Naive B cell (primary cell): Measurements from ENCODE around the gene SNAPIN. TPM values are rescaled to one million over a fixed set of nuclear protein-coding genes. Genes with fewer than 3 reads are reported as not detected.
"Not testable (repeated sequence)": the region's sequence is repeated elsewhere in the genome, so short reads cannot be mapped to it uniquely, and the experiment has no call there.

Source experiments
- ATAC-seq, 2 donors: fragments of 150-1000 bp; cut with Tn5 transposase; 2 replicates each; pipeline ENCODE4 v1.10.0; 2021; ENCODE audit warnings: low read depth in 2 of 2, mild to moderate bottlenecking in 2 of 2, moderate library complexity in 2 of 2
- DNase-seq: peaks from one replicate; pipeline ENCODE4 v3.0.0; 2022
- H3K27ac Mint-ChIP-seq, 6 donors: one replicate each; pipeline ENCODE4 v1.8.0; 2020 to 2022; ENCODE audit warnings: mild to moderate bottlenecking in 6 of 6, mixed read lengths in 6 of 6, moderate library complexity in 5 of 6, inconsistent platforms in 2 of 6
- H3K27me3 Mint-ChIP-seq, 3 donors: one replicate each; pipeline ENCODE4 v1.8.0; 2021 to 2022; ENCODE audit warnings: mixed read lengths in 3 of 3, mild to moderate bottlenecking in 1 of 3
- H3K36me3 Mint-ChIP-seq, 2 donors: one replicate each; pipeline ENCODE4 v1.8.0; 2020 to 2022; ENCODE audit warnings: mixed read lengths in 2 of 2, inconsistent platforms in 1 of 2, mild to moderate bottlenecking in 1 of 2
- H3K4me1 Mint-ChIP-seq, 3 donors: one replicate each; pipeline ENCODE4 v1.8.0; 2020 to 2022; ENCODE audit warnings: mixed read lengths in 3 of 3, inconsistent platforms in 1 of 3, mild to moderate bottlenecking in 1 of 3, moderate library complexity in 1 of 3
- H3K4me3 Mint-ChIP-seq, 8 donors: one replicate each; pipeline ENCODE4 v1.8.0; 2020 to 2022; ENCODE audit warnings: mild to moderate bottlenecking in 8 of 8, mixed read lengths in 8 of 8, moderate library complexity in 8 of 8, inconsistent platforms in 2 of 8
- H3K9me3 Mint-ChIP-seq, 7 donors: one replicate each; pipeline ENCODE4 v1.8.0; 2020 to 2022; ENCODE audit warnings: mixed read lengths in 7 of 7, mild to moderate bottlenecking in 5 of 7, inconsistent platforms in 2 of 7, moderate library complexity in 1 of 7
- polyA plus RNA-seq, 6 donors: library from polyadenylated mRNA; unstranded; fragments of 300-500 nt; fragmentation: Illumina TruSeq; gene quantifications; one replicate each; pipeline ENCODE4 v1.2.3, GENCODE V29; 2021; ENCODE audit warnings: low read depth in 6 of 6

SNAPIN gene
- polyA plus RNA-seq, 6 donors from 2014 or later: 51.1 to 111 (median 90.1) TPM

DNA sequence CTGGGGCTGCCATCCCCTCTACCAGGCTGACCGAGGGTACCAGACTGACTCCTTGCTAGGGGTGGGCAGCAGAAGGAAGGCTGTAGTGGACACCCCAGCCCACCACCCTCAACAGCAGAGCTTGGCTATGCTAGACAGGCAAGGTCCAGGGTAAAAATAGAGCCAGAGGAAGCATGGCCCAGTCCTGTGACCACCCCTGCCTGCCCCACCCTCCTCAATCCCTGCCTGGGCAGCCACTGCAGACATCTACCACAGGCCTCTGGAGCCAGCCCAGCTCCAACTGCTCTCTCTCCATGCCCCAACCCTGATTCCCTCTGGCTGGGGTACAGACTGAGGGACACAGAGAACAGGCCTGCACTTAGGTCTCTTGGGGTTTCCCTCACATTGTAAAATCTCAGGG lies 28.5 kb upstream of the SNAPIN start:
- peaks cover 0 to 5% (median 0%) of the 10 kb centered on the region in 7 donors for H3K9me3 Mint-ChIP-seq
- H3K27me3 Mint-ChIP-seq: no peaks in the 10 kb centered on the region
- no peak overlapping the region for H3K27ac Mint-ChIP-seq
- H3K36me3 Mint-ChIP-seq: peaks cover 0 to 5% of the 10 kb centered on the region in 2 donors
- DNase-seq (no peak), ATAC-seq (no peak)
- peaks cover 47 to 61% (median 54%) of the 10 kb centered on the region in 3 donors for H3K4me1 Mint-ChIP-seq
- H3K4me3 Mint-ChIP-seq: no peak overlapping the region

DNA sequence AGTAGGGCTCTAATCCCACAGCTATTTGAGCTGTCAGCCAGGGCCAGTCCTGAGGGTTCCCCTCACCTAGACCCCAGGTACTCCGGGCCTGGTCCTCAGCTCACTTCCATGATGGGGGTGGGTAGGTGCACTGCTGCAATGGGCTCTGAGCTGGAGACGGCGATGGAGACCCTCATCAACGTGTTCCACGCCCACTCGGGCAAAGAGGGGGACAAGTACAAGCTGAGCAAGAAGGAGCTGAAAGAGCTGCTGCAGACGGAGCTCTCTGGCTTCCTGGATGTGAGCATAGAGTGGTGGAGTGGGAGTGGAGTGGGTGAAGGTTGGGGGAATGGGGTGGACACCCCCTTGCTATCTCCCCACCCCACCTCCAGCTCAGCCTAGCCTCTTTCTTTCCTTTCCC lies 28.1 kb upstream of the SNAPIN start:
- Mint-ChIP-seq H3K27ac (peak overlapping the region in 1 of 6 donors; percentile 60), H3K27me3 (no peaks in the 10 kb centered on the region), H3K4me3 (no peak overlapping the region)

DNA sequence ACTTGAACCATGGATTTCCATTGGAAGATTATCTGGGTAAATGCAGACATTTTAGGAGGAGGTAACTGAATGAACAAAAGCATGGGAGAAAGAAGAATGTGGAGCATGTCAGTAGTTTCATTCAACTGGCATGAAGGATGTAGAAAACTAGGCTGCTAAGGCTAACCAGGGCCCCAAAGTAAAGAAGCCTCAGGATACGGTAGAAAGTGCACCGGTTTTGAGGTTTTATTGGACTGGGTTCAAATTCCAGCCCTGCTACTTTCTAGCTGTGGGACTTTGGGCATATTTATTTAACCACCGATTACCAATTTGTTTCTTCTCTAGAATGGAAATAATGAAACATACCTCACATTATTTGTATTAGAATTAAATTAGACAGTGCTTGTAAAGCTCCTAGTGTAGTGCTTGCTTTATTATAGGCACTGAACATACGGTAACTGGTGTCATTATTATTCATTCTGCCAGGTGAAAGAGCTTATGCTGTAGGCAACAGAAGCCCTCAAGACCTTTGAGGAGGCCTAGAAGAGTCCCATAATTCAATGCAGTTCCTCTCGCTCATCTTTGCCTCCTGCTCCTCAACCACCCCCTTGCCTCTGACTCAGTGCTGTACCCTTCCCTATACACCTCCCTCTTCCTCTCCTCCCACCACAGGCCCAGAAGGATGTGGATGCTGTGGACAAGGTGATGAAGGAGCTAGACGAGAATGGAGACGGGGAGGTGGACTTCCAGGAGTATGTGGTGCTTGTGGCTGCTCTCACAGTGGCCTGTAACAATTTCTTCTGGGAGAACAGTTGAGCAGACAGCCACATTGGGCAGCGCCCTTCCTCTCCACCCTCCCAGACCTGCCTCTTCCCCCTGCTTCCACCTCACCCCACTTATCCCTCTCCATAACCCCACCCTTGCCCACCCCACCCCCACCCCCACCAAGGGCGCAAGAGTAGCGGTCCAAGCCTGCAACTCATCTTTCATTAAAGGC lies 27.2 kb upstream of the SNAPIN start:
- H3K9me3 Mint-ChIP-seq: peaks cover 0 to 5% (median 0%) of the 10 kb centered on the region in 7 donors
- peaks cover 0 to 5% of the 10 kb centered on the region in 2 donors for H3K36me3 Mint-ChIP-seq
- DNase-seq (no peak), ATAC-seq (no peak)
- no peak overlapping the region for H3K4me3 Mint-ChIP-seq
- H3K27me3 Mint-ChIP-seq: no peaks in the 10 kb centered on the region
- peak overlapping the region in 1 of 6 donors; percentile 79 for H3K27ac Mint-ChIP-seq
- peaks cover 51 to 58% (median 53%) of the 10 kb centered on the region in 3 donors for H3K4me1 Mint-ChIP-seq

More for the DNA sequence above, 28.1 kb upstream of the SNAPIN start:
- DNase-seq: no peak
- ATAC-seq: no peak
- peaks cover 0 to 5% (median 0%) of the 10 kb centered on the region in 7 donors for H3K9me3 Mint-ChIP-seq
- peaks cover 0 to 5% of the 10 kb centered on the region in 2 donors for H3K36me3 Mint-ChIP-seq
- peaks cover 47 to 61% (median 54%) of the 10 kb centered on the region in 3 donors for H3K4me1 Mint-ChIP-seq

DNA sequence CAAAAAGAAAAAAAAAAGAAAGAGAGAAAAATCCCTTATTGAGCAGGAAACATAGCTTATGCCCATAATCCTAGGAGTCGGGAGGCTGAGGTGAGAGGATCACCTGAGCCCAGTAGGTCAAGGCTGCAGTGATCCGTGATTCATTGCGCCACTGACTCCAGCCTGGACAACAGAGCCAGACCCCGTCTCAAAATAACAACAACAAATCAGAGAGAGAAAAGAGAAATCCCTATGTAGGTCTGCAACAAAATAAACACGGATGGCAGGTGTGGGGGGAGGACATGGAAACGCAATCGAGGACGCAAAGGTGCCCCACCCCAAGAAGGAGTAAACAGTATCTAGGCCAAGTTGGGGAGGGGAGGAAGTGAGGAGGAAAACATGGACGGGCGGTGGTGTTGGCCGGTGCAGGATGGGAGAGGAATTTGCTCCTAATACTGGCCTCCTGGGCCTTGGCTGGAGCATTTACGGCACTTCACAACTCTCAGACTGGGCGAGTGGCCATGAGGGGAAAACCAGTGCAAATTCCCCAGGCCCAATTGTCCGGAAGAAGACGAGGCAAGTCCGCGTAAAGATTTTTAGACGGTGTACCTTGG lies 25.2 kb upstream of the SNAPIN start:
- peaks cover 0 to 5% (median 0%) of the 10 kb centered on the region in 7 donors for H3K9me3 Mint-ChIP-seq
- DNase-seq (no peak), ATAC-seq (no peak)
- peak overlapping the region; percentile 100 for H3K27ac Mint-ChIP-seq
- H3K36me3 Mint-ChIP-seq: peaks cover 11 to 21% of the 10 kb centered on the region in 2 donors
- peak overlapping the region; percentile 94 to 100 (median 99) for H3K4me3 Mint-ChIP-seq
- no peaks in the 10 kb centered on the region for H3K27me3 Mint-ChIP-seq
- H3K4me1 Mint-ChIP-seq: peaks cover 47 to 56% (median 50%) of the 10 kb centered on the region in 3 donors

DNA sequence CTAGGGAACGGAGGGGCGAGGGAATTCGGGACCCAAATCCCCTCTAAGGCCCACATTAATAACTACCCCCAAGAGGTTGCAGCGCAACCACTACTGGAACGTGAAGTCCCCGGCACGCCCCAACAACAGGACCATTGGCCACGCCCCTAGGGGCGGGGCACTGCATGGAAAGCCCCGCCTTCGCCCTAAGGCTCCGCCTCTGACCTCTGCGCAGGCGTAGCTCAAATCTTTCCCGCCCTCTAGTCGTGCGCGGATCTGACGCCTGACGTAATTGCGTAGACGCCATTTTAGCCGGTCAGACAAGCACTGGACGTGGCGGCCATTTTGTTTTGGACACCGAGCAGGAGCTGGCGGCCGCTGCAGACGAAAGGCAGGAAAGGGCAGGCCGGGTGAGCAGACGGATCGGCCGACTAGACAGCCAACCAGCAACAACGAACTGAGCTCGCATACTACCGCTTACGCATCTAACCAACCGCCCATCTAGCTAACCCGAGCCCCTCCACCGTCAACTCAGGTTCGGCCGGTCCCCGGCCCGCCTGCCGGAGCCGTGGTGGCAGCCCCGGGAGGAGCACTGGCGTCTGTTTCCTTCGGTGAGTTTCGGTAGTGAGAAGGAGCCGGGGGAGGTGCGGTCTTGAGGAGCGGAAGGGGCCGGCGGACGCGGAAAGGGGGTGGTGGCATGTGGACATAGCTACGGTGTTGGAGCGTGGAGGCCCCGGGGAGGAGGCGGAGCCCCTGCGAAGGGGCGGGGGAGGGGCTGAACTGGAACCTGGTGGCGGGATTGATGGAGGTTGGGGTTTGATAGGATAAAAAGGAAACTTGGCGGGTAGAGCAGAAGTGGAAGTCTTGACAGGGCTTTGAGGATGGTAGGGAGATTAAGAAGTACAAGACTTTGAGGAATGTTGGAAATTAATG lies 24.5 kb upstream of the SNAPIN start, which contains the start of gene CHTOP:
Gene CHTOP, plus strand, starts transcription at position 313 of the 912 bp plus-strand sequence. CDS start 2,523 bp downstream, outside the sequence.
- H3K27me3 Mint-ChIP-seq: no peaks in the 10 kb centered on the region
- peak; percentile 97 for DNase-seq
- peaks cover 39 to 48% (median 43%) of the 10 kb centered on the region in 3 donors for H3K4me1 Mint-ChIP-seq
- peak; percentile 84 to 85 for ATAC-seq
- peak within 1 kb of the TSS; percentile 100 for H3K27ac Mint-ChIP-seq
- peak within 1 kb of the TSS; percentile 94 to 100 (median 99) for H3K4me3 Mint-ChIP-seq
- peaks cover 0 to 5% (median 0%) of the 10 kb centered on the region in 7 donors for H3K9me3 Mint-ChIP-seq
- peaks cover 11 to 21% of the 10 kb centered on the region in 2 donors for H3K36me3 Mint-ChIP-seq

DNA sequence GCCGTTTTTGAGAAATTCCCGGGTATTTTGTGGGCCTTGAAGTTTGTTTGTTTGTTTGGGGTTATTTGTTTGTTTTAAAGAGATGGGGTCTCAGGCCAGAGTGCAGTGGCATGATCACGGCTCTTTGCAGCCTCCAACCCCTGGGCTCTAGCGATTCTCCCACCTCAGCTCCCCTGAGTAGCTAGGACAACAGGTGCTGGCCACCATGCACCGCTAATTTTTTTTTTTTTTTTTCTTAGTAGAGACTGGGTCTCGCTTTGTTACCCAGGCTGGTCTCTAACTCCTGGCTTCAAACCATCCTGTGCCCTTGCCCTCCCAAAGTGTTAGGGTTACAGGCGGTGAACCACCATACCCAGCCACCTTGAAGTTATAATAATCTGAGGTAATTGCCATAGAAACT lies 22.6 kb upstream of the SNAPIN start:
- H3K4me3 Mint-ChIP-seq: peak overlapping the region; percentile 44 to 100 (median 72)
- H3K27me3 Mint-ChIP-seq: no peaks in the 10 kb centered on the region
- DNase-seq (no peak), ATAC-seq (no peak)
- peaks cover 36 to 41% (median 38%) of the 10 kb centered on the region in 3 donors for H3K4me1 Mint-ChIP-seq
- peaks cover 11 to 21% of the 10 kb centered on the region in 2 donors for H3K36me3 Mint-ChIP-seq
- peaks cover 0 to 5% (median 0%) of the 10 kb centered on the region in 7 donors for H3K9me3 Mint-ChIP-seq
- peak overlapping the region in 5 of 6 donors; percentile 9 to 78 (median 41) for H3K27ac Mint-ChIP-seq

DNA sequence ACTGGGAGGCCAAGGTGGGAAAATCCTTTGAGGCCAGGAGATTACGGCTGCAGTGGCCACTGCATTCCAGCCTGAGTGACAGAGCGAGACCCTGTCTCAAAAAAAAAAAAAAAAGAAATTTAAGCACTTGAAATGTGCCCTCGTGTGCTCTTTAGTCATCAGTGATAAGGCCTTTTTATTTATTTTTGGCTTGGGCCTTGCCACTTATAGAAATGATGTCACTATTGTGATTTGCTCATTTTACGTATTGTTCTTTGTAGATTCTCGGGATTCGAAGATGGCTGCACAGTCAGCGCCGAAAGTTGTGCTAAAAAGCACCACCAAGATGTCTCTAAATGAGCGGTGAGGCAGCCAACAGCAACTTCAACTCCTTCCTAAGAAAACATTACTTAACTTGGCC lies 22.2 kb upstream of the SNAPIN start:
- ATAC-seq (no peak), DNase-seq (no peak)
- Mint-ChIP-seq H3K4me3 (peak overlapping the region in 7 of 8 donors; percentile 44 to 100 (median 75)), H3K4me1 (peaks cover 36 to 44% (median 41%) of the 10 kb centered on the region in 3 donors), H3K27ac (peak overlapping the region in 2 of 6 donors; percentile 39 to 53), H3K36me3 (peaks cover 16 to 21% of the 10 kb centered on the region in 2 donors), H3K27me3 (no peaks in the 10 kb centered on the region), H3K9me3 (peaks cover 0 to 5% (median 0%) of the 10 kb centered on the region in 7 donors)

DNA sequence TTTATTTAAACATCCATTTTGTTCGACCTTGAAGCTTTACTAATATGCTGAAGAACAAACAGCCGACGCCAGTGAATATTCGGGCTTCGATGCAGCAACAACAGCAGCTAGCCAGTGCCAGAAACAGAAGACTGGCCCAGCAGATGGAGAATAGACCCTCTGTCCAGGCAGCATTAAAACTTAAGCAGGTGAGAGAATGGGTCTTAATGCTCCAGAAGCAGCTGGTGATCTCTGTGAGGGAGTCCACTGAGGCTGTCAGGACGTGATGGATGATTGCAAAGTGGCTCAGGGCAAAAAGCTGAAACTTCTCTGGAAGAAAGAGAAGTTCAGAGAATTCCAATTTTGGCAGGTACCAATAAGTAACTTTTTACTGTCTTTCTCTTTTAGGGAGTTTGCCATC lies 20.2 kb upstream of the SNAPIN start:
- ATAC-seq (no peak), DNase-seq (no peak)
- Mint-ChIP-seq H3K4me3 (peak overlapping the region in 1 of 8 donors; percentile 79), H3K4me1 (peaks cover 29 to 47% (median 39%) of the 10 kb centered on the region in 3 donors), H3K9me3 (peaks cover 0 to 1% (median 0%) of the 10 kb centered on the region in 7 donors), H3K27me3 (no peaks in the 10 kb centered on the region), H3K36me3 (peaks cover 27 to 29% of the 10 kb centered on the region in 2 donors), H3K27ac (peak overlapping the region in 3 of 6 donors; percentile 27 to 92 (median 39))

DNA sequence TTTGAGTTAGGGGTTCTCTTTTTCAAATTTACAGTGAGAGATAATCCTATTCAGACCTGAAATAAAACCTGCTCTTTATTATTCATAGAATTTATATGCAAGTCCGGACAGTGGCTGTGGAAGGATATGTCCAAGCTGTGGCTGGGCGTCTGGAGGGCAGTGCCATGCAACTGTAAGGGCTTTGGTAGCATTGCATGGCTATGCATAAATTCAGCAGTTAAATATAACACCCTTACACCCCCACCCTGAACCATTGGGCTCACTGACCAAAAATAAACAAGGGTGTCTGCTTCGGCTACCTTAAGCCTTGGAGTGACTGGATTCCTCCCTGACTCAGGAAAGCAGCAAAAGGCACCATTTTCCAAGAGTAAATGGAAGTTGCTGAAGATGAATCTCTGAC lies 19.2 kb upstream of the SNAPIN start:
- Mint-ChIP-seq H3K9me3 (no peaks in the 10 kb centered on the region), H3K4me3 (no peak overlapping the region), H3K27ac (peak overlapping the region in 1 of 6 donors; percentile 42), H3K36me3 (peaks cover 27 to 39% of the 10 kb centered on the region in 2 donors), H3K27me3 (no peaks in the 10 kb centered on the region), H3K4me1 (peaks cover 24 to 43% (median 42%) of the 10 kb centered on the region in 3 donors)
- DNase-seq (no peak), ATAC-seq (no peak)

DNA sequence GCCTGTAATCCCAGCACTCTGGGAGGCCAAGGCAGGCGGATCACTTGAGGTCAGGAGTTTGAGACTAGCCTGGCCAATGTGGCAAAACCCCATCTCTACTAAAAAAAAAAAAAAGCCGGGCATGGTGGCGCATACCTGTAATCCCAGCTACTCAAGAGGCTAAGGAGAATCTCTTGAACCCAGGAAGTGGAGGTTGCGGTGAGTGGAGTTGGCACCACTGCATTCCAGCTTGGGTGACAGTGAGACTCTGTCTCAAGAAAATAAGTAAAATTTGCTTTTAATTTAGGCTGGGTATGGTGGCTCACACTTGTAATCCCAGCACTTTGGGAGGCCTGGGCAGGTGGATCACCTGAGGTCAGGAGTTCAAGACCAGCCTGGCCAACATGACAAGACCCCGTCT lies 18.3 kb upstream of the SNAPIN start:
- not testable (repeated sequence) for ATAC-seq, H3K27me3 Mint-ChIP-seq, H3K4me3 Mint-ChIP-seq, DNase-seq, H3K9me3 Mint-ChIP-seq
- peak overlapping the region in 2 of 6 donors; percentile 47 to 53 for H3K27ac Mint-ChIP-seq
- H3K4me1 Mint-ChIP-seq: peaks cover 21 to 43% (median 39%) of the 10 kb centered on the region in 3 donors
- H3K36me3 Mint-ChIP-seq: peaks cover 29 to 48% of the 10 kb centered on the region in 2 donors

DNA sequence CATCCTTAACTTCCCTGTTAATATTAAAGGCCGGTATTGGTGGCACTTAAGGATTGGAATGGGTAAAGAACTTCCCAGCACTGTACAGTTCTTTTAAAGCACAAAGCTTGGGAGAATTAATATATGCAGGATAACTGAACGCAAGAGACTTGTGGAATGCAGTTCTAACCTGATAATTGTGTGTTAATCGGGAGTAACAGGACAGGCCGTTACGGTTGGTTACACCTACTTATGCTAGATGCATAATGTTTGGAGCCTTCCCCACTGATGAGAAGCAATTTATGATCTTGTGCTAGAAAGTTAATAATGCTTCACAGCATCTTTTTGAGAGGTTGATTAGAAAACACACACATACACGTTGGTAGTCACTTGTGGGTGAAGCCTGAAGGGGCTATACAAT lies 17.6 kb upstream of the SNAPIN start:
- Mint-ChIP-seq H3K36me3 (peaks cover 36 to 54% of the 10 kb centered on the region in 2 donors), H3K4me1 (peaks cover 25 to 46% (median 40%) of the 10 kb centered on the region in 3 donors), H3K27ac (peak overlapping the region in 1 of 6 donors; percentile 47), H3K9me3 (no peaks in the 10 kb centered on the region), H3K4me3 (no peak overlapping the region), H3K27me3 (no peaks in the 10 kb centered on the region)
- no peak for ATAC-seq
- DNase-seq: no peak

DNA sequence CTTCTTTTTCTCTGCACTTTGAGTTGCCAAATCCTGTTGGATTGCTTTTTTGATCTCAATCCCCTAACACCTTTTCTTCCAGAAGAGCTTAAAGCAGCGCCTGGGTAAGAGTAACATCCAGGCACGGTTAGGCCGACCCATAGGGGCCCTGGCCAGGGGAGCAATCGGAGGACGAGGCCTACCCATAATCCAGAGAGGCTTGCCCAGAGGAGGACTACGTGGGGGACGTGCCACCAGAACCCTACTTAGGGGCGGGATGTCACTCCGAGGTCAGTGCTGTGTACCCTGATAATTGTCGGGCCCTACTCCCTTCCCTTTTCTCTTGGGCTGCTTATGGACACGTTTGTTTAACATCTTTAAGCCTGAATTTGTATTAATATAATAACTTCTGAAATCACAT lies 16.3 kb upstream of the SNAPIN start:
- H3K4me3 Mint-ChIP-seq: no peak overlapping the region
- H3K27ac Mint-ChIP-seq: peak overlapping the region in 1 of 6 donors; percentile 63
- H3K36me3 Mint-ChIP-seq: peaks cover 32 to 53% of the 10 kb centered on the region in 2 donors

More for the DNA sequence above, 16.3 kb upstream of the SNAPIN start:
- Mint-ChIP-seq H3K9me3 (no peaks in the 10 kb centered on the region), H3K4me1 (peaks cover 24 to 41% (median 35%) of the 10 kb centered on the region in 3 donors), H3K27me3 (no peaks in the 10 kb centered on the region)
- DNase-seq: no peak
- ATAC-seq: no peak
